Measurements from ENCODE around the gene PGGHG.

Gene PGGHG

GRCh38 chr11:299081-299891 lies 10.4 kb downstream of the PGGHG start, which contains the start of gene IFITM5:
IFITM5 (minus strand) TSS chr11:299526; CDS start chr11:299490, 36 bp downstream.
- H3K9me3 ChIP-seq, result no peaks in the 10 kb centered on the region
- TF ChIP-seq CTCF (IDR thresholded peaks at IDR 0.05), result no peak

GRCh38 chr11:299951-300735 lies 11.2 kb downstream of the PGGHG start:
- Histone ChIP-seq H3K9me3 (no peaks in the 10 kb centered on the region), H3K36me3 (no peaks in the 10 kb centered on the region), H3K4me1 (ENCODE audit: control insufficient read depth in 1 of 2, insufficient read depth in 1 of 2, low read depth in 1 of 2, low read length in 1 of 2) (peaks cover 2 to 4% of the 10 kb centered on the region in 2 experiments), H3K27me3 (peaks cover 60% of the 10 kb centered on the region), H3K4me3 (ENCODE audit: low read depth in 1 of 2, low read length in 1 of 2) (no peak overlapping the region), H3K27ac (peak overlapping the region; percentile 20)
- no peak for TF ChIP-seq CTCF (IDR thresholded peaks at IDR 0.05)

More at GRCh38 chr11:299081-299891, 10.4 kb downstream of the PGGHG start, which contains the start of gene IFITM5:
- Histone ChIP-seq H3K27ac (peak within 1 kb of the TSS; percentile 20), H3K4me1 (ENCODE audit: control insufficient read depth in 1 of 2, insufficient read depth in 1 of 2, low read depth in 1 of 2, low read length in 1 of 2) (no peaks in the 10 kb centered on the region), H3K36me3 (peaks cover 7% of the 10 kb centered on the region), H3K27me3 (peaks cover 60% of the 10 kb centered on the region), H3K4me3 (ENCODE audit: low read depth in 1 of 2, low read length in 1 of 2) (no peak within 1 kb of the TSS)

- no peaks in the 10 kb centered on the region for H3K9me3 ChIP-seq
- H3K27me3 ChIP-seq, result peaks cover 35% of the 10 kb centered on the region
- H3K27ac ChIP-seq, result no peak overlapping the region
- no peak for TF ChIP-seq CTCF (IDR thresholded peaks at IDR 0.05)
- no peaks in the 10 kb centered on the region for H3K36me3 ChIP-seq
- H3K4me1 ChIP-seq (ENCODE audit: control insufficient read depth in 1 of 2, insufficient read depth in 1 of 2, low read depth in 1 of 2, low read length in 1 of 2), result peaks cover 30 to 32% of the 10 kb centered on the region in 2 experiments
- no peak overlapping the region for H3K4me3 ChIP-seq (ENCODE audit: low read depth in 1 of 2, low read length in 1 of 2)
Measured at GRCh38 chr11:303363-303762, 14.4 kb downstream of the PGGHG start.

- Histone ChIP-seq H3K36me3 (peaks cover 3% of the 10 kb centered on the region), H3K27ac (no peak overlapping the region), H3K4me1 (ENCODE audit: control insufficient read depth in 1 of 2, insufficient read depth in 1 of 2, low read depth in 1 of 2, low read length in 1 of 2) (peaks cover 30 to 34% of the 10 kb centered on the region in 2 experiments), H3K9me3 (no peaks in the 10 kb centered on the region), H3K27me3 (peaks cover 28% of the 10 kb centered on the region), H3K4me3 (ENCODE audit: low read depth in 1 of 2, low read length in 1 of 2) (no peak overlapping the region)
- TF ChIP-seq CTCF (IDR thresholded peaks at IDR 0.05), result no peak
Measured at GRCh38 chr11:304061-304506, 15.2 kb downstream of the PGGHG start.

- no peaks in the 10 kb centered on the region for H3K9me3 ChIP-seq
- peaks cover 13% of the 10 kb centered on the region for H3K36me3 ChIP-seq
- no peak overlapping the region for H3K4me3 ChIP-seq (ENCODE audit: low read depth in 1 of 2, low read length in 1 of 2)
- peak overlapping the region; percentile 97 for H3K27ac ChIP-seq
- peaks cover 17% of the 10 kb centered on the region for H3K27me3 ChIP-seq
- peak; percentile 64 for TF ChIP-seq CTCF (IDR thresholded peaks at IDR 0.05)
- H3K4me1 ChIP-seq (ENCODE audit: control insufficient read depth in 1 of 2, insufficient read depth in 1 of 2, low read depth in 1 of 2, low read length in 1 of 2), result peaks cover 30 to 45% of the 10 kb centered on the region in 2 experiments
Measured at GRCh38 chr11:304915-305843, 16.3 kb downstream of the PGGHG start.

All from neutrophil (primary cell).